22Rv1 (cell line): ENCODE measurements around the gene PARP1.

Experiments used
- H3K27ac ChIP-seq: fragments of 450-650 bp; 2 replicates; pipeline ENCODE4 v1.5.1; 2017
- ZFX ChIP-seq: fragments of 450-650 bp; IDR thresholded peaks from 2 replicates; pipeline ENCODE4 v1.6.1; 2017; ENCODE audit warnings: antibody characterized with exemption, borderline replicate concordance
- TF ChIP-seq, protein P1 (sequence below): fragments of 450-650 bp; IDR thresholded peaks from 2 replicates; pipeline ENCODE4 v1.5.1; 2017; ENCODE audit warnings: mild to moderate bottlenecking

Gene PARP1

DNA sequence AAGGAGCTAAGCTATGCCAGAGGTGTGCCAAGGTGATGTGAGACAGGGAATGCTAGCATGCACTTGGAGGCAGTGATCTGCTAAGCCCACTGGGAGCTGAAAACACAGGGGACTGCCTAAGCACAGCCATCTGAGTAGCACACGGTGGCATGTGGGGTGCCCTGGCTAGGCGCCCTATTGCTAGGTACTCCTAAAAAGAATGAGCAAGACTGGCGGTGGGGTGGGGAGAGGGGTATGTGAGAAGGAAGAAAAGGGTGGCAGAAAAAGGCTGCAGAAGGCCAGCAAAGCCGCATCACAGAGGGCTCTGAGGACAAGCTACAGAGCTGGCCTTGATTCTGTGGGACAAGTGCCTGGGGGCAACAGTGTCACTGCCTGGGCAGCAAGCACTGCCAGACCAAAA, 23.9 kb downstream of the PARP1 start:
- TF ChIP-seq, protein P1, sequence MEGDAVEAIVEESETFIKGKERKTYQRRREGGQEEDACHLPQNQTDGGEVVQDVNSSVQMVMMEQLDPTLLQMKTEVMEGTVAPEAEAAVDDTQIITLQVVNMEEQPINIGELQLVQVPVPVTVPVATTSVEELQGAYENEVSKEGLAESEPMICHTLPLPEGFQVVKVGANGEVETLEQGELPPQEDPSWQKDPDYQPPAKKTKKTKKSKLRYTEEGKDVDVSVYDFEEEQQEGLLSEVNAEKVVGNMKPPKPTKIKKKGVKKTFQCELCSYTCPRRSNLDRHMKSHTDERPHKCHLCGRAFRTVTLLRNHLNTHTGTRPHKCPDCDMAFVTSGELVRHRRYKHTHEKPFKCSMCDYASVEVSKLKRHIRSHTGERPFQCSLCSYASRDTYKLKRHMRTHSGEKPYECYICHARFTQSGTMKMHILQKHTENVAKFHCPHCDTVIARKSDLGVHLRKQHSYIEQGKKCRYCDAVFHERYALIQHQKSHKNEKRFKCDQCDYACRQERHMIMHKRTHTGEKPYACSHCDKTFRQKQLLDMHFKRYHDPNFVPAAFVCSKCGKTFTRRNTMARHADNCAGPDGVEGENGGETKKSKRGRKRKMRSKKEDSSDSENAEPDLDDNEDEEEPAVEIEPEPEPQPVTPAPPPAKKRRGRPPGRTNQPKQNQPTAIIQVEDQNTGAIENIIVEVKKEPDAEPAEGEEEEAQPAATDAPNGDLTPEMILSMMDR, result no peak
- TF ChIP-seq ZFX, result no peak
- no peak overlapping the region for H3K27ac ChIP-seq

DNA sequence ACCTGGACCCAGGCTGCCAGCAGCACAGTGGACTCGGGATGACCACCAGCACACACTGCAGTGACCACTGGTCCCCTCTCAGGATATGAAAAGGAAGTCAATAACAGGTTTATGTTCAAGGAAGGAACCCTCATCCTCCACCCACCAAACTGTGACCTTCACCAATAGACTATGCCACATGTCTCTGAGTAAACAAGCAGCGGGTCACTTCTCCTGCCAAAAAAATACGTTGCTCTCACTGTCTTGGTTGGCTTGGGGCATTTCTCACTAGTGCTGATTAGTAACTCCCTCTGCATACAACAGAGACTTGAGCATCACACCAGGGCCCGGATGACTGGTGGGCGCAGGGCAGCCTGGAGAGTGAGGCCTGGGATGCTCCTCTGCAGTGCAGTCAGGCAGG, 25.9 kb downstream of the PARP1 start:
- TF ChIP-seq, protein P1, result no peak
- no peak for TF ChIP-seq ZFX
- H3K27ac ChIP-seq, result no peak overlapping the region

DNA sequence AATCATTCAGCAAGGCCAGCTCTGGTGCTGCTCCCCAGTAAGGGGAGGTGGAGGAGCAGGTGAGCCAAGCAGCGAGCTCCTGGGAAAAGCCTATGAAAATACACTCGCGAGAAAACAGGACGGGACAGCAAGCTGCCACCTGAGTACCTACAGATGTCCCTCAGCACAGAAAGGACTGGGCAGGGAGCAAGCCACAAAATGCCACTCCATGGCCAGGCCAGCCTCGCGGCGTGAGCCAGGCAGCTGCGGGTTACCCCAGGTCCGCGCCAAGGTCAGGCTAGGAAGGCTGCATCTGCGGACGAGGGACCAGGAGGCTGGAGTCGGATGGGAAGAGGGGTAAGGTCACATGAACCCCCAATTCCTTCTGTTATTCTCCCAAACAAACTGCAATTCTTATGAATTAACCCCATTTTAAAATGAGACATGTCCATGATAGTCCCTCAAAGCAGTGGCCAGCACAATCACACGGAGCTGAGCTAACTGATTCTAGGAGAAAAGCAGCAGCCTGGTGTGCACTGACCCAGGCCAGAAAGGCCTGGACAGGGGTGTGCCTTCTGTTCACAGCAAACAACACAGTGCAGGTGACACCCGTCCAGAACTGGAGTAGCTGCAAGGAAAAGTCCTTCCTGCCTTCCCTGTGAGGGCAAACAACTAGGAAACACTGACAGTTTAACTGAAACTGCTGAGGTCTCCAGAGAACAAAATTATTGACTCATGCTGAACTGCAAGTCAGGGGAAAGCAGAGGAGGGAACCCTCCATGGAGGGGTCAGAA, 26.5 kb downstream of the PARP1 start:
- TF ChIP-seq, protein P1, result no peak
- TF ChIP-seq ZFX, result no peak
- no peak overlapping the region for H3K27ac ChIP-seq

DNA sequence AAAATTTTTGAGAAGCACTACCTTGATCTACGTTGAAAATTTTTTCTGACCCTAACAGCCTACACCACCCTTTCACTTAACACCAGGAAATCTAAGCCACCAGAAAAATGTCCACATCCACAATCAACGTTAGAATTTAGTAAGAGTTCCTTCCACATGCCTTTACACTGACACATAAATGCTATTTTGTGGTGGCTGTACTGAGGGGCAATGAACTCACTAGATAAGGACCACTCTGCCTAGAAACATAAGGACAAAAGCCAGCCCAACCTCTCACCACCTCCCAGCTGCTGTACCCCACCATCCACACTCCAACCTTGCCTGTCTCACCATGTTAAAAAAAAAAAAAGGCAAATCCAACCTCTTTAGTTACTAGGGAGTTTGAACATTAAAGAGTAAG, 29.8 kb downstream of the PARP1 start:
- no peak overlapping the region; the same call in 1 of the 2 replicates for H3K27ac ChIP-seq

DNA sequence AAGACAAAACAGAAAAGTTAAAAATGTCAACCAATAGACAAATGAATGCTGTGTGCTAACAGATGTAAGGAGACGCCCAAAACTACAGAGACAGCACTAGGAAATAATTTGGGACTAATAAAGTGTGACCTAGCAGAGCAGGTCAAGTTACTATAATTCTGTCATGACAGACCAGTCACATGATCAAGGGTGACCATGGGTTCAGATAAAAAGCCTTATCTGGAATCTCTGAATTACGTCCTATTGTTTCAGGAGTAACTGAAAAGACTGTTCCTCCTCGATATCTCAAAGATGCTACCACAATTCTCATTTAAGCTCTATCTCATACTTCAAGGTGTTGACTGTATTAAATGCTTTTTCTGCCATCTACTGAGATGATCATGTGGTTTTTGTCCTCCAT, 31.6 kb downstream of the PARP1 start:
- no peak for TF ChIP-seq ZFX
- TF ChIP-seq, protein P1, result no peak
- H3K27ac ChIP-seq, result no peak overlapping the region

More for the DNA sequence above, 29.8 kb downstream of the PARP1 start:
- TF ChIP-seq, protein P1, result no peak
- no peak for TF ChIP-seq ZFX

DNA sequence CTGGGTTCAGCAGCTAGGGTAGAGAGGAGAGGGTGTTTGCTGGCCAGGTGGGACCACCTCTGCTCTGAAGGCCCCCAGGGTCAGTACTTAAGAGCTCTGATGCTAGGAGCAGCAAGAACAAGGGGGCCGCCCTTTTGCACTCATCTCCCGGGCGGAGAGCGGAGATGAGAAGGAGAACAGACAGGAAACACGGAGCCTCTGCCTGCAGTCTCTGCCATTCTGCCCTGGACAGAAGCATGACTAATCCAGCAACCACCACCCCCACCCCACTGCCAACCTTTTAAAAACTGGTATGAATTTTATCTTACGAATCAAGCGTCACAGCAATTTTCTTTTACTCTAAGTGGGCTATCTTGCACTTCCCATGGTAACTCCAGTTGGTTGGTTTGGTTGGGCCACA, 34.5 kb downstream of the PARP1 start:
- H3K27ac ChIP-seq, result no peak overlapping the region
- no peak for TF ChIP-seq ZFX
- TF ChIP-seq, protein P1, result no peak

DNA sequence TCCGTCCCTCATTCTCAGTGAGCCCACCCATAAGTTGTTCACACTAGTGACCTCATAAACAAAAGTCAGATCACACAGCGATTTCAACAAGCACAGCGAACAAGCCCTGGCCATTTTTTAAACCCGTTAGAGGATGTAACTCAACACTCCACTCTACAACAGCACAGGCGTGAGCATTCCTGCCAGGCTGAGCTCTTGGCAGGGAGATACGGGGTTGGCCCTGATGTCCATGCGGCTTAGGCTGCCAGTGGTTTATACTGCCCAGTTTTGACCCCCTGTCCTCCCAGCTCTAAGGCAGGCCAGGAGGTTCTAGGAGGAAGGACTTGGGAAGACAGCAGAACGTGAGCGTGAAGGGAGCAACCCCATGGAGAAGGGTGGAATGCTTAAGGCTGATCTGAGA, 35.0 kb downstream of the PARP1 start:
- H3K27ac ChIP-seq, result no peak overlapping the region
- TF ChIP-seq ZFX, result no peak
- TF ChIP-seq, protein P1, result no peak
